Activated CD4-positive, alpha-beta memory T cell treated with anti-CD3 and anti-CD28 coated beads, Interleukin-2, amount 10 ng/mL, durations not matched to agents 7 days and 5 days (primary cell): ENCODE results near the gene CSKMT. TPM values are rescaled to one million over a fixed set of nuclear protein-coding genes. Genes with fewer than 3 reads are reported as not detected.

Experiments used
- CTCF ChIA-PET: fragments of 350-600 bp; sonication (Branson Sonifier 250); formaldehyde crosslinking; loops from one replicate; lab custom pipeline; 2021; ENCODE audit warnings: antibody characterized with exemption, inconsistent platforms; lab: Charles Lee
- POLR2A ChIA-PET: fragments of 350-600 bp; sonication (Branson Sonifier 250); formaldehyde crosslinking; loops from one replicate; lab custom pipeline; 2021; ENCODE audit warnings: antibody characterized with exemption; lab: Charles Lee
- DNase-seq: peaks from one replicate; pipeline ENCODE4 v3.0.0-alpha.2; 2020
- H3K27ac Mint-ChIP-seq: one replicate; pipeline ENCODE4 v1.8.0; 2021; ENCODE audit warnings: mild to moderate bottlenecking, mixed read lengths
- H3K27me3 Mint-ChIP-seq: one replicate; pipeline ENCODE4 v1.8.0; 2021; ENCODE audit warnings: mixed read lengths
- H3K36me3 Mint-ChIP-seq: one replicate; pipeline ENCODE4 v1.8.0; 2021; ENCODE audit warnings: low read depth, mixed read lengths
- H3K4me1 Mint-ChIP-seq: one replicate; pipeline ENCODE4 v1.8.0; 2021; ENCODE audit warnings: mixed read lengths
- H3K4me3 Mint-ChIP-seq: one replicate; pipeline ENCODE4 v1.8.0; 2021; ENCODE audit warnings: mild to moderate bottlenecking, mixed read lengths
- H3K9me3 Mint-ChIP-seq: one replicate; pipeline ENCODE4 v1.8.0; 2021; ENCODE audit warnings: mixed read lengths
- total RNA-seq, 2 experiments: library from RNA; stranded (reverse); gene quantifications; one replicate each; pipeline ENCODE4 v1.2.3, GENCODE V29; 2021

The CSKMT gene
- total RNA-seq, 2 experiments from 2014 or later = 16.6 to 18.3 TPM

GRCh38 chr11:62709247-62710000, 44.3 kb downstream of the CSKMT start:
- Mint-ChIP-seq H3K27ac (peak overlapping the region; percentile 94), H3K9me3 (no peaks in the 10 kb centered on the region), H3K36me3 (peaks cover 41% of the 10 kb centered on the region), H3K4me3 (peak overlapping the region; percentile 92), H3K27me3 (no peaks in the 10 kb centered on the region), H3K4me1 (peaks cover 75% of the 10 kb centered on the region)
- POLR2A ChIA-PET = interaction anchor here (0.6 to 14.0 kb wide), 35 partner anchors 9 to 173 kb away, joined by 3 to 234 read pairs (median 5); partner anchors contain the start of genes C11orf98, CSKMT, EEF1G and HNRNPUL2
- CTCF ChIA-PET = interaction anchor here (1.0 to 3.1 kb wide), 6 partner anchors 15 to 315 kb away, joined by 3 to 11 read pairs (median 4); partner anchors contain the start of genes HNRNPUL2, SLC3A2, TTC9C and ZBTB3
- DNase-seq = peak; percentile 98

- peaks cover 46% of the 10 kb centered on the region for H3K36me3 Mint-ChIP-seq
- ChIA-PET POLR2A (interaction anchor here (0.6 to 14.0 kb wide), 27 partner anchors 13 to 172 kb away, joined by 3 to 234 read pairs (median 5); partner anchors contain the start of genes C11orf98, CSKMT, EEF1G and HNRNPUL2), CTCF (interaction anchor here (1.0 to 3.1 kb wide), 5 partner anchors 16 to 171 kb away, joined by 4 to 11 read pairs (median 4); partner anchors contain the start of genes HNRNPUL2, SLC3A2, TTC9C and ZBTB3)
- peak overlapping the region; percentile 92 for H3K4me3 Mint-ChIP-seq
- no peaks in the 10 kb centered on the region for H3K9me3 Mint-ChIP-seq
- H3K27me3 Mint-ChIP-seq = no peaks in the 10 kb centered on the region
- peak; percentile 41 for DNase-seq
- peak overlapping the region; percentile 94 for H3K27ac Mint-ChIP-seq
- peaks cover 79% of the 10 kb centered on the region for H3K4me1 Mint-ChIP-seq
Measured at GRCh38 chr11:62710001-62710345, 44.9 kb downstream of the CSKMT start.

GRCh38 chr11:62712276-62712812, 47.2 kb downstream of the CSKMT start:
- no peak for DNase-seq
- H3K4me1 Mint-ChIP-seq = peaks cover 80% of the 10 kb centered on the region
- H3K27me3 Mint-ChIP-seq = no peaks in the 10 kb centered on the region
- CTCF ChIA-PET = interaction anchor here (1.1 to 1.6 kb wide), 2 partner anchors 18 to 169 kb away, joined by 3 to 4 read pairs; partner anchors contain the start of gene SLC3A2
- peak overlapping the region; percentile 47 for H3K4me3 Mint-ChIP-seq
- peak overlapping the region; percentile 93 for H3K27ac Mint-ChIP-seq
- peaks cover 69% of the 10 kb centered on the region for H3K36me3 Mint-ChIP-seq
- POLR2A ChIA-PET = interaction anchor here (0.8 to 14.0 kb wide), 7 partner anchors 15 to 142 kb away, joined by 3 to 234 read pairs (median 6); partner anchors contain the start of genes C11orf98, CSKMT, HNRNPUL2 and LBHD1
- no peaks in the 10 kb centered on the region for H3K9me3 Mint-ChIP-seq

- POLR2A ChIA-PET = interaction anchor here (0.8 to 14.0 kb wide), 7 partner anchors 15 to 141 kb away, joined by 3 to 234 read pairs (median 6); partner anchors contain the start of genes C11orf98, CSKMT, HNRNPUL2 and LBHD1
- CTCF ChIA-PET = interaction anchor here (1.0 to 1.6 kb wide), 4 partner anchors 17 to 168 kb away, joined by 3 to 4 read pairs (median 4); partner anchors contain the start of gene SLC3A2
- H3K36me3 Mint-ChIP-seq = peaks cover 74% of the 10 kb centered on the region
Measured at GRCh38 chr11:62712861-62713260, 47.7 kb downstream of the CSKMT start.

GRCh38 chr11:62713343-62713742, 48.2 kb downstream of the CSKMT start:
- H3K4me1 Mint-ChIP-seq = peaks cover 78% of the 10 kb centered on the region
- no peaks in the 10 kb centered on the region for H3K9me3 Mint-ChIP-seq
- peak overlapping the region; percentile 47 for H3K4me3 Mint-ChIP-seq
- H3K36me3 Mint-ChIP-seq = peaks cover 79% of the 10 kb centered on the region
- ChIA-PET POLR2A (interaction anchor here (0.8 to 14.0 kb wide), 9 partner anchors 14 to 141 kb away, joined by 3 to 234 read pairs (median 4); partner anchors contain the start of genes CSKMT, GANAB, HNRNPUL2 and LBHD1), CTCF (interaction anchor here (1.0 to 1.1 kb wide), 3 partner anchors 16 to 168 kb away, joined by 3 to 4 read pairs (median 3); partner anchors contain the start of gene SLC3A2)
- peak overlapping the region; percentile 93 for H3K27ac Mint-ChIP-seq
- no peak for DNase-seq
- no peaks in the 10 kb centered on the region for H3K27me3 Mint-ChIP-seq

More at GRCh38 chr11:62712861-62713260, 47.7 kb downstream of the CSKMT start:
- Mint-ChIP-seq H3K4me1 (peaks cover 78% of the 10 kb centered on the region), H3K27ac (peak overlapping the region; percentile 93), H3K9me3 (no peaks in the 10 kb centered on the region), H3K27me3 (no peaks in the 10 kb centered on the region), H3K4me3 (peak overlapping the region; percentile 47)
- DNase-seq = no peak

- ChIA-PET CTCF (interaction anchor here (1.1 to 1.8 kb wide), 3 partner anchors 12 to 103 kb away, joined by 3 to 5 read pairs (median 3); partner anchors contain the start of genes HNRNPUL2 and TTC9C), POLR2A (interaction anchor here (1.0 to 14.0 kb wide), 7 partner anchors 9 to 126 kb away, joined by 3 to 234 read pairs (median 5); partner anchors contain the start of genes BSCL2, C11orf98, CSKMT and GNG3)
- Mint-ChIP-seq H3K9me3 (no peaks in the 10 kb centered on the region), H3K27me3 (no peaks in the 10 kb centered on the region), H3K36me3 (peaks cover 88% of the 10 kb centered on the region), H3K4me3 (no peak overlapping the region), H3K27ac (peak overlapping the region; percentile 12), H3K4me1 (peaks cover 72% of the 10 kb centered on the region)
- DNase-seq = no peak
Measured at GRCh38 chr11:62715150-62716130, 50.3 kb downstream of the CSKMT start.

- Mint-ChIP-seq H3K9me3 (no peaks in the 10 kb centered on the region), H3K4me1 (peaks cover 72% of the 10 kb centered on the region), H3K27ac (no peak overlapping the region), H3K27me3 (no peaks in the 10 kb centered on the region), H3K4me3 (no peak overlapping the region), H3K36me3 (peaks cover 88% of the 10 kb centered on the region)
- DNase-seq = no peak
- CTCF ChIA-PET = interaction anchor here (1.1 to 1.8 kb wide), 2 partner anchors 12 to 104 kb away, joined by 3 to 5 read pairs; partner anchors contain the start of genes HNRNPUL2 and TTC9C
- POLR2A ChIA-PET = interaction anchor here (1.0 to 14.0 kb wide), 6 partner anchors 9 to 124 kb away, joined by 3 to 234 read pairs (median 6); partner anchors contain the start of genes BSCL2, GNG3, HNRNPUL2 and TMEM179B
Measured at GRCh38 chr11:62716206-62716605, 51.1 kb downstream of the CSKMT start.

- Mint-ChIP-seq H3K36me3 (peaks cover 90% of the 10 kb centered on the region), H3K9me3 (no peaks in the 10 kb centered on the region), H3K4me3 (no peak overlapping the region), H3K4me1 (peaks cover 79% of the 10 kb centered on the region), H3K27me3 (no peaks in the 10 kb centered on the region), H3K27ac (peak overlapping the region; percentile 5)
- ChIA-PET CTCF (interaction anchor here (1.1 kb wide), 1 partner anchor 105 kb away, joined by 3 read pairs; no protein-coding TSS in a partner anchor), POLR2A (interaction anchor here (0.6 to 14.0 kb wide), 4 partner anchors 10 to 166 kb away, joined by 3 to 234 read pairs (median 8); partner anchors contain the start of genes BSCL2, GNG3, HNRNPUL2 and TTC9C)
- no peak for DNase-seq
Measured at GRCh38 chr11:62716816-62717215, 51.7 kb downstream of the CSKMT start.

Other genes with a start within 250 kb of the CSKMT start
- gene SCGB1A1, start 246.3 kb upstream of the CSKMT start, total RNA-seq = not detected
- 100 to 1,000 TPM; 323 to 360 TPM for gene AHNAK, start 118.5 kb upstream of the CSKMT start, total RNA-seq
- 100 to 1,000 TPM; 991 to 999 TPM for gene EEF1G, start 91.4 kb upstream of the CSKMT start, total RNA-seq
- 10 to 100 TPM; 23.7 to 25.2 TPM for gene TUT1, start 73.8 kb upstream of the CSKMT start, total RNA-seq
- gene MTA2, start 63.4 kb upstream of the CSKMT start, total RNA-seq = 100 to 1,000 TPM; 226 TPM
- 100 to 1,000 TPM; 121 to 122 TPM for gene EML3, start 52.5 kb upstream of the CSKMT start, total RNA-seq
- gene ROM1, start 52.1 kb upstream of the CSKMT start, total RNA-seq = 1 to 10 TPM; 1.6 to 2.2 TPM
- 10 to 100 TPM; 58.9 to 67.1 TPM for gene B3GAT3, start 43.3 kb upstream of the CSKMT start, total RNA-seq
- 100 to 1,000 TPM; 278 to 284 TPM for gene GANAB, start 18.7 kb upstream of the CSKMT start, total RNA-seq
- 10 to 100 TPM; 30.6 to 32.1 TPM for gene INTS5, start 12.0 kb upstream of the CSKMT start, total RNA-seq
- gene C11orf98, start 102 bp upstream of the CSKMT start, total RNA-seq = 10 to 100 TPM; 88.4 to 93.5 TPM
- 1 to 10 TPM; 7.9 to 8.2 TPM for gene UQCC3, start 6.4 kb downstream of the CSKMT start, total RNA-seq
- gene LBHD1, start 7.0 kb downstream of the CSKMT start, total RNA-seq = 10 to 100 TPM; 17.2 to 18.3 TPM
- 100 to 1,000 TPM; 135 to 139 TPM for gene UBXN1, start 13.8 kb downstream of the CSKMT start, total RNA-seq
- gene LRRN4CL, start 24.2 kb downstream of the CSKMT start, total RNA-seq = under 1 TPM; 0.18 to 0.20 TPM
- gene BSCL2, start 42.1 kb downstream of the CSKMT start, total RNA-seq = 10 to 100 TPM; 24.2 to 28.9 TPM
- not detected for gene GNG3, start 42.4 kb downstream of the CSKMT start, total RNA-seq
- 10 to 100 TPM; 65.1 to 65.3 TPM for gene HNRNPUL2, start 62.1 kb downstream of the CSKMT start, total RNA-seq
- 10 to 100 TPM; 48.3 to 48.4 TPM for gene TTC9C, start 63.2 kb downstream of the CSKMT start, total RNA-seq
- gene ZBTB3, start 88.8 kb downstream of the CSKMT start, total RNA-seq = 10 to 100 TPM; 13.3 to 13.4 TPM
- gene POLR2G, start 96.3 kb downstream of the CSKMT start, total RNA-seq = 10 to 100 TPM; 89.2 to 94.1 TPM
- gene TAF6L, start 106.1 kb downstream of the CSKMT start, total RNA-seq = 10 to 100 TPM; 15.2 to 16.0 TPM
- 10 to 100 TPM; 46.9 to 48.2 TPM for gene TMEM179B, start 122.1 kb downstream of the CSKMT start, total RNA-seq
- 10 to 100 TPM; 18.0 to 21.0 TPM for gene TMEM223, start 126.7 kb downstream of the CSKMT start, total RNA-seq
- gene NXF1, start 140.1 kb downstream of the CSKMT start, total RNA-seq = 10 to 100 TPM; 80.3 to 82.4 TPM
- 10 to 100 TPM; 40.6 to 41.6 TPM for gene STX5, start 166.7 kb downstream of the CSKMT start, total RNA-seq
- not detected for gene TEX54, start 167.5 kb downstream of the CSKMT start, total RNA-seq
- gene WDR74, start 174.3 kb downstream of the CSKMT start, total RNA-seq = 10 to 100 TPM; 46.1 to 48.4 TPM
- 100 to 1,000 TPM; 262 to 279 TPM for gene SLC3A2, start 215.6 kb downstream of the CSKMT start, total RNA-seq